A549 (cell line): ENCODE data around the gene SRGAP3. TPM values are rescaled to one million over a fixed set of nuclear protein-coding genes. Genes with fewer than 3 reads are reported as not detected.
"Not testable (repeated sequence)": the region's sequence is repeated elsewhere in the genome, so short reads cannot be mapped to it uniquely, and the experiment has no call there.

Experiments
- ATAC-seq, 2 experiments: fragments of 200-7000 bp in 1 of 2; fragments of >200 bp in 1 of 2; cut with Nextera tagmentation in 1 of 2; cut with Tn5 transposase in 1 of 2; 3 replicates each; pipeline versions ENCODE4 v1.8.0 to v1.9.1; 2018 to 2020; ENCODE audit warnings: mild to moderate bottlenecking in 1 of 2, moderate library complexity in 1 of 2
- CTCF ChIA-PET: fragments of 300-600 bp; sonication (Branson Sonifier 250); formaldehyde crosslinking; extraction: SDS; loops from one replicate; lab custom pipeline; 2021; ENCODE audit warnings: antibody characterized with exemption, inconsistent platforms; lab: Yijun Ruan, JAX
- POLR2A ChIA-PET: fragments of 350-600 bp; formaldehyde crosslinking; extraction: SDS; loops from one replicate; lab custom pipeline; 2021; ENCODE audit warnings: antibody characterized with exemption, inconsistent platforms; lab: Yijun Ruan, JAX
- DNase-seq, 2 experiments: peaks; one replicate each; pipeline versions ENCODE4 v3.0.0 to v3.0.0-alpha.2; 2011 to 2016; ENCODE audit warnings: low read depth in 1 of 2, low spot score in 1 of 2
- FAIRE-seq: peaks from 2 replicates; lab custom pipeline; 2011; peaks lifted over from hg19 to GRCh38; lab: Jason Lieb, UNC
- H3K27ac ChIP-seq, 2 experiments: fragments of >200 bp; sonication (Bioruptor Twin); formaldehyde crosslinking; 3 replicates each; pipeline ENCODE4 v1.5.1; 2016 to 2017
- H3K4me1 ChIP-seq: fragments of >200 bp; sonication (Bioruptor Twin); formaldehyde crosslinking; 3 replicates; pipeline ENCODE4 v1.6.1; 2016
- H3K4me2 ChIP-seq: fragments of >200 bp; sonication (Bioruptor Twin); formaldehyde crosslinking; 3 replicates; pipeline ENCODE4 v1.6.1; 2016
- H3K4me3 ChIP-seq: fragments of >200 bp; sonication (Bioruptor Twin); formaldehyde crosslinking; 3 replicates; pipeline ENCODE4 v1.5.1; 2016
- H3K9me3 ChIP-seq: fragments of >200 bp; sonication (Bioruptor Twin); formaldehyde crosslinking; 3 replicates; pipeline ENCODE4 v1.6.1; 2016
- BHLHE40 ChIP-seq: IDR thresholded peaks from 2 replicates; pipeline ENCODE4 v1.6.1; 2012; ENCODE audit warnings: low read depth, low read length, inconsistent platforms
- CBX8 ChIP-seq: fragments of 200-600 bp; sonication (generic); IDR thresholded peaks from 2 replicates; pipeline ENCODE4 v1.6.1; 2016
- CHD2 ChIP-seq: fragments of 150-350 bp; IDR thresholded peaks from 2 replicates; pipeline ENCODE4 v1.6.1; 2014; ENCODE audit warnings: low read length; ENCODE audit not compliant: partially characterized antibody
- GATA3 ChIP-seq: IDR thresholded peaks from 2 replicates; pipeline ENCODE4 v1.6.1; 2012; ENCODE audit warnings: borderline replicate concordance
- HDAC2 ChIP-seq: fragments of 200-600 bp; sonication (generic); IDR thresholded peaks from 2 replicates; pipeline ENCODE4 v1.6.1; 2016
- JUN ChIP-seq, 2 experiments: fragments of >200 bp; sonication (Bioruptor Twin); formaldehyde crosslinking; IDR thresholded peaks; 2 replicates in 1 of 2; 3 replicates in 1 of 2; pipeline ENCODE4 v1.6.1; 2016 to 2017
- JUNB ChIP-seq: fragments of >200 bp; sonication (Bioruptor Twin); formaldehyde crosslinking; IDR thresholded peaks from 2 replicates; pipeline ENCODE4 v1.6.1; 2016
- KDM5A ChIP-seq: fragments of 200-600 bp; sonication (generic); IDR thresholded peaks from 2 replicates; pipeline ENCODE4 v1.6.1; 2016; ENCODE audit warnings: antibody characterized with exemption, mild to moderate bottlenecking
- MAZ ChIP-seq: fragments of 150-350 bp; IDR thresholded peaks from 2 replicates; pipeline ENCODE4 v1.6.1; 2014; ENCODE audit warnings: antibody characterized with exemption, low read depth, low read length, borderline replicate concordance
- NFE2L2 ChIP-seq: fragments of 150-350 bp; conservative IDR thresholded peaks from 2 replicates; pipeline ENCODE4 v1.6.1; 2014; ENCODE audit warnings: low read length
- PHF8 ChIP-seq: fragments of 200-600 bp; sonication (generic); IDR thresholded peaks from 2 replicates; pipeline ENCODE4 v1.6.1; 2016; ENCODE audit warnings: low read depth, mild to moderate bottlenecking, antibody characterized with exemption, moderate library complexity, borderline replicate concordance
- POLR2AphosphoS2 ChIP-seq: conservative IDR thresholded peaks from 2 replicates; pipeline ENCODE4 v1.6.1; 2012; ENCODE audit warnings: low read length, improper control_type of control experiment, inconsistent platforms
- RAD21 ChIP-seq, 2 experiments: fragments of >200 bp in 1 of 2; sonication (Bioruptor Twin) in 1 of 2; formaldehyde crosslinking in 1 of 2; IDR thresholded peaks in 1 of 2; conservative IDR thresholded peaks in 1 of 2; 2 replicates in 1 of 2; 3 replicates in 1 of 2; pipeline ENCODE4 v1.6.1; 2012 to 2018; ENCODE audit warnings: inconsistent platforms in 1 of 2
- RARB ChIP-seq: fragments of 250-450 bp; sonication (Bioruptor Pico); IDR thresholded peaks from 2 replicates; pipeline ENCODE4 v1.8.0; 2021; ENCODE audit warnings: mild to moderate bottlenecking, moderate library complexity
- SMC3 ChIP-seq: fragments of >200 bp; sonication (Bioruptor Twin); formaldehyde crosslinking; IDR thresholded peaks from 3 replicates; pipeline ENCODE4 v1.6.1; 2018; ENCODE audit warnings: inconsistent platforms
- TFCP2L1 ChIP-seq: fragments of 250-450 bp; sonication (Bioruptor Pico); IDR thresholded peaks from 2 replicates; pipeline ENCODE4 v1.5.0; 2021; ENCODE audit warnings: mild to moderate bottlenecking
- TP53 ChIP-seq: fragments of 250-450 bp; sonication (Bioruptor Pico); IDR thresholded peaks from 2 replicates; pipeline ENCODE4 v1.5.0; 2021; ENCODE audit warnings: mild to moderate bottlenecking, moderate library complexity
- ZSCAN20 ChIP-seq: fragments of 250-450 bp; sonication (Bioruptor Pico); IDR thresholded peaks from 2 replicates; pipeline ENCODE4 v1.8.0; 2022; ENCODE audit warnings: mild to moderate bottlenecking, moderate library complexity
- WGBS: methylation state at CpG from one replicate; pipeline ENCODE4 v1.1.6; 2017; ENCODE audit errors: missing lambda C conversion rate; 5-methylcytosine and 5-hydroxymethylcytosine counted together
- polyA plus RNA-seq, 4 experiments: library from polyadenylated mRNA; depleted of rRNA in 3 of 4; stranded (reverse); fragments of >200 nt; fragmentation: RNase III in 1 of 4; extraction: RNeasy Plus Mini Kit Qiagen cat#74134 plus additional on column Dnase treatment in 1 of 4; gene quantifications; 2 replicates in 3 of 4; 3 replicates in 1 of 4; pipeline ENCODE4 v1.2.3, GENCODE V29; 2011 to 2017
- TF ChIP-seq, protein P1 (sequence below): IDR thresholded peaks from 2 replicates; pipeline ENCODE4 v1.6.1; 2012
- TF ChIP-seq, protein P2 (sequence below): fragments of 150-350 bp; IDR thresholded peaks from 2 replicates; pipeline ENCODE4 v1.6.1; 2014; ENCODE audit warnings: low read depth, mild to moderate bottlenecking, low read length
- TF ChIP-seq, protein P3 (sequence below): fragments of >200 bp; sonication (Bioruptor Twin); formaldehyde crosslinking; IDR thresholded peaks from 3 replicates; pipeline ENCODE4 v1.5.1; 2016

Gene SRGAP3
- polyA plus RNA-seq, 2 of the 4 experiments (the other 2 are of a cell fraction): 1.6 to 2.5 TPM

DNA sequence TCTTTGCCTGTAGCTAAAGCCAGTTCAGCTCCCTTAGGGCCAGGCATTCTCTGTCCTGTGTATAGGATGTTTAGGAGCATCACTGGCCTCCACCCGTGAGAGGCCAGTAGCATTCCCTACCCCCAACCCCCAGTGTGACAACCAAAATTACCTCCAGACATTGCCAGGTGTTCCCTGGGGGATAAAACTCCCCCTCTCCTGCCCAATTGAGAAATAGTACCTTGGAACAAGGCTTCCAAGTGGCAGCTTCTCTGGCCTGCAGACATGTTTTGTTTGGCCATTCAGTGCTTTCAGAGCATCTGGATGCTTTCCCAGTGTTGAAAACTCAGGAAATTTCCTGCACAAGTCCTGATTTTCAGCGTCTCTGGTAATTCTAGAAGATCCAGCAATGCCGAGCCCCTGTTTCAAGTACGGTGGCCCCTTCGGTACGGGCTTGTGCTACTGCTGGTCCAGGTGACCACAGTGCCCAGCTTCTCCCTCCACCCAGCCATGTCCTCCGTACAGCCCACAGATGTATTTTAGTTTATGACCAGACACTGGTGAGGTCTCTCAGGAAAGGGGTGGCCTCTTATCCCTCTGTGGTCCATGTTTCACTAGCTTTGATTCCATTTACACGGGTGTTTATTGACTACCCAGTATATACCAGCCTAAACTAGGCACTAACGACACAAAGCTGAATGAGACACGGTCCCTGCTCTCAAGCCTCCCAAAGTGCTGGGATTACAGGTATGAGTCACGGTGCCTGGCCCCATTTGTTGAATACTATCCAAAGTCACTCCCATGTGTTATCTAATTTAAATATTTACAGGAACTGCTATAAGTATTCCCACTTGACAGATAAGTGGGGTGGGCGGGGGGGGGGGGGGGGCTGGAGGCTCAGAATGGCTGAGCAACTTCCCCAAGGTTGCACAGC lies 160.7 kb downstream of the SRGAP3 start:
- no peak overlapping the region for H3K27ac ChIP-seq
- H3K9me3 ChIP-seq: no peaks in the 10 kb centered on the region
- DNase-seq (no peak), ATAC-seq (0 out of 6 replicates have a peak, but pooled peaks of 1 of the 2 experiments have one; percentile 11), FAIRE-seq (no peak)
- no peaks in the 10 kb centered on the region for H3K4me1 ChIP-seq
- H3K4me2 ChIP-seq: no peak overlapping the region
- POLR2A ChIA-PET: no interaction called here
- TF ChIP-seq TFCP2L1 (no peak), CHD2 (no peak), JUNB (no peak)
- TF ChIP-seq, protein P1, sequence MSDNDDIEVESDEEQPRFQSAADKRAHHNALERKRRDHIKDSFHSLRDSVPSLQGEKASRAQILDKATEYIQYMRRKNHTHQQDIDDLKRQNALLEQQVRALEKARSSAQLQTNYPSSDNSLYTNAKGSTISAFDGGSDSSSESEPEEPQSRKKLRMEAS: no peak
- WGBS: 67% methylated on average over 12 of the region's 12 CpGs
- CTCF ChIA-PET: no interaction called here
- H3K4me3 ChIP-seq: no peak overlapping the region

DNA sequence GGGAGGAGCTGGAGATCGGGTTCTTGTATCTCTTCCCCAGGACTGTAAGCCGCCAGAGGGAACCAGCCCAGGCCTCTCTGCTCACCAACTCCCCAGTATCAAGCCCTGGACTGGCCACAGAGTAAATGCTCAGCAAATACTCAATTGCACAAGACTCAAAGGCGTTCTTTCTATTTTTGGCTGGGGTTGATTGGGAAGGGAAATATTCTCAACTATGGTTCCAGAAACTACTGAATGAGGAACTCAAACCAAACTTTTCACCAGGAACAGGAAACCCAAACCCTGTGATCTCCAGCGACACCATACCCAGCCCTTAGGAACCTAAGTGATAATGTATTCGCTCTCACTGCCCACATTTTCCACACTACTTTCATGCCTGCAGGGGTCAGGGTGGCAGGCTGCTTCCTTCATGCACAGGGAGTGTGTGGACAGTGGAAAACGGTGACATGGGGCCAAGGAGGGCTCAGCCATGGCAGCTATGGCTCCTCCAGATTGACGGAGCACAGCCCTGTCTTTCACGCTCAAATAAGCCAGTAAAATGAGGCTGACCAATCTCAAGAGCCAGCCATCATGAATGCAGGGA lies 161.5 kb downstream of the SRGAP3 start:
- ATAC-seq: peak in 1 of 2 experiments; percentile 28; a peak in 2 of 6 replicates
- 68% methylated on average over 8 of the region's 8 CpGs for WGBS
- no peaks in the 10 kb centered on the region for H3K9me3 ChIP-seq
- no peak for FAIRE-seq
- no peaks in the 10 kb centered on the region for H3K4me1 ChIP-seq
- DNase-seq: no peak
- no peak overlapping the region for H3K4me3 ChIP-seq
- CTCF ChIA-PET: no interaction called here
- POLR2A ChIA-PET: no interaction called here
- TF ChIP-seq POLR2AphosphoS2 (no peak), GATA3 (no peak), CBX8 (no peak), PHF8 (no peak), SMC3 (no peak), BHLHE40 (no peak), JUNB (no peak)
- H3K4me2 ChIP-seq: no peak overlapping the region
- H3K27ac ChIP-seq: no peak overlapping the region

DNA sequence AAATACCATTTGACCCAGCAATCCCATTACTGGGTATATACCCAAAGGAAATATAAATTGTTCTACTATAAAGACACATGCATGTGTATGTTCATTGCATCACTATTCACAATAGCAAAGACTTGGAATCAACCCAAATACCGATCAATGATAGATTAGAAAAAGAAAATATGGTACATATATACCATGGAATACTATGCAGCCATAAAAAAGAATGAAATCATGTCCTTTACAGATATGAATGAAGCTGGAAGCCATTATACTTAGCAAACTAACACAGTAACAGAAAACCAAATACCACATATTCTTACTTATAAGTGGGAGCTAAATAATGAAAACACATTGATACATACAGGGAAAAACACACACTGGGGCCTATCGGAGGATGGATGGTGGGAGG lies 164.0 kb downstream of the SRGAP3 start:
- POLR2A ChIA-PET, ATAC-seq, H3K4me2 ChIP-seq, H3K9me3 ChIP-seq, H3K4me1 ChIP-seq, DNase-seq, H3K4me3 ChIP-seq, H3K27ac ChIP-seq, FAIRE-seq: not testable (repeated sequence)
- WGBS: 3% methylated on average over 2 of the region's 2 CpGs
- CTCF ChIA-PET: interaction anchor here (1.2 to 2.5 kb wide), 4 partner anchors 9 to 217 kb away, joined by 3 to 11 read pairs (median 4); no protein-coding TSS in a partner anchor

GRCh38 chr3:9081184-9081818 lies 168.1 kb downstream of the SRGAP3 start:
- ATAC-seq: no peak
- no peak for FAIRE-seq
- 86% methylated on average over 1 of the region's 1 CpG for WGBS
- 0 out of 3 replicates have a peak, but pooled peaks cover 2% of the 10 kb centered on the region for H3K9me3 ChIP-seq
- no peaks in the 10 kb centered on the region for H3K4me1 ChIP-seq
- H3K4me2 ChIP-seq: no peak overlapping the region
- no peak overlapping the region for H3K27ac ChIP-seq
- TF ChIP-seq MAZ: no peak
- no peak for TF ChIP-seq HDAC2
- no peak overlapping the region for H3K4me3 ChIP-seq
- no peak for DNase-seq
- ChIA-PET CTCF (interaction anchor here (1.1 to 1.6 kb wide), 4 partner anchors 13 to 312 kb away, joined by 3 to 4 read pairs (median 3); partner anchors contain the start of gene OXTR), POLR2A (no interaction called here)

DNA sequence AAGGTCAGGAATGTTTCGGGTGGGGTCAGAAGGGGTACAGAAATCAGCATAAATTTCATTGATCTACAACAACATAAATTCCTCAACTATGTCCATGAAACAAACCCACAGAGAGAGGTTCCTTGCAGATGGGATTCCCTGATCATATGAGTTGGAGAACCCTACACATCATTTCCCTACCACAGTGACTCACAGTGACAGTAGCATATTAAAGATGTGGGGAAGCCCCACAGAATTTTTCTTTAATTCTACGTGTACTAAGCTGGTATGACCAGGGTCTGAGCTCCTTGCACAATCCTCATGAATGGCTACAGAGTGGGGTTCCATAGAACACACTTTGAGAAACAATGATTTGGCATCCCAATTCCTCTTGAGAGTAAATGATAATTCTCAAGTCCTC lies 169.3 kb downstream of the SRGAP3 start:
- DNase-seq: no peak
- Histone ChIP-seq H3K4me2 (no peak overlapping the region), H3K27ac (no peak overlapping the region), H3K4me3 (no peak overlapping the region), H3K9me3 (0 out of 3 replicates have a peak, but pooled peaks cover 2% of the 10 kb centered on the region), H3K4me1 (no peaks in the 10 kb centered on the region)
- no peak; a peak in 1 of 6 replicates for ATAC-seq
- 62% methylated on average over 2 of the region's 2 CpGs for WGBS
- ChIA-PET POLR2A (no interaction called here), CTCF (interaction anchor here (1.3 to 1.6 kb wide), 2 partner anchors 14 to 311 kb away, joined by 3 read pairs; partner anchors contain the start of gene OXTR)
- FAIRE-seq: no peak
- TF ChIP-seq TFCP2L1 (no peak), ZSCAN20 (no peak), TP53 (CRISPR knock-in tag) (no peak), PHF8 (no peak), HDAC2 (no peak), RARB (CRISPR knock-in tag) (no peak), KDM5A (no peak), JUN (IDR thresholded peaks at IDR 0.05) (no peak), JUNB (no peak), RAD21 (conservative IDR thresholded peaks at IDR 0.05 in 1 of 2, IDR thresholded peaks at IDR 0.05 in 1 of 2) (no peak), NFE2L2 (no peak), CHD2 (no peak)
- TF ChIP-seq, protein P2, sequence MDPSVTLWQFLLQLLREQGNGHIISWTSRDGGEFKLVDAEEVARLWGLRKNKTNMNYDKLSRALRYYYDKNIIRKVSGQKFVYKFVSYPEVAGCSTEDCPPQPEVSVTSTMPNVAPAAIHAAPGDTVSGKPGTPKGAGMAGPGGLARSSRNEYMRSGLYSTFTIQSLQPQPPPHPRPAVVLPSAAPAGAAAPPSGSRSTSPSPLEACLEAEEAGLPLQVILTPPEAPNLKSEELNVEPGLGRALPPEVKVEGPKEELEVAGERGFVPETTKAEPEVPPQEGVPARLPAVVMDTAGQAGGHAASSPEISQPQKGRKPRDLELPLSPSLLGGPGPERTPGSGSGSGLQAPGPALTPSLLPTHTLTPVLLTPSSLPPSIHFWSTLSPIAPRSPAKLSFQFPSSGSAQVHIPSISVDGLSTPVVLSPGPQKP: no peak
- TF ChIP-seq, protein P3, sequence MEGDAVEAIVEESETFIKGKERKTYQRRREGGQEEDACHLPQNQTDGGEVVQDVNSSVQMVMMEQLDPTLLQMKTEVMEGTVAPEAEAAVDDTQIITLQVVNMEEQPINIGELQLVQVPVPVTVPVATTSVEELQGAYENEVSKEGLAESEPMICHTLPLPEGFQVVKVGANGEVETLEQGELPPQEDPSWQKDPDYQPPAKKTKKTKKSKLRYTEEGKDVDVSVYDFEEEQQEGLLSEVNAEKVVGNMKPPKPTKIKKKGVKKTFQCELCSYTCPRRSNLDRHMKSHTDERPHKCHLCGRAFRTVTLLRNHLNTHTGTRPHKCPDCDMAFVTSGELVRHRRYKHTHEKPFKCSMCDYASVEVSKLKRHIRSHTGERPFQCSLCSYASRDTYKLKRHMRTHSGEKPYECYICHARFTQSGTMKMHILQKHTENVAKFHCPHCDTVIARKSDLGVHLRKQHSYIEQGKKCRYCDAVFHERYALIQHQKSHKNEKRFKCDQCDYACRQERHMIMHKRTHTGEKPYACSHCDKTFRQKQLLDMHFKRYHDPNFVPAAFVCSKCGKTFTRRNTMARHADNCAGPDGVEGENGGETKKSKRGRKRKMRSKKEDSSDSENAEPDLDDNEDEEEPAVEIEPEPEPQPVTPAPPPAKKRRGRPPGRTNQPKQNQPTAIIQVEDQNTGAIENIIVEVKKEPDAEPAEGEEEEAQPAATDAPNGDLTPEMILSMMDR: no peak
